AG04449 (cell line): ENCODE measurements around the gene MDC1.

Source experiments
- CTCF ChIA-PET: fragments of 350-600 bp; formaldehyde crosslinking; extraction: SDS; loops from one replicate; lab custom pipeline; 2021; ENCODE audit warnings: antibody characterized with exemption; lab: Yijun Ruan, JAX
- POLR2A ChIA-PET: fragments of 400-600, 350-600 bp; formaldehyde crosslinking; extraction: SDS; loops from one replicate; lab custom pipeline; 2020; ENCODE audit warnings: antibody characterized with exemption, inconsistent platforms; lab: Yijun Ruan, JAX
- DNase-seq: peaks from one replicate; pipeline ENCODE4 v3.0.0-alpha.2; 2010; ENCODE audit warnings: low read depth, low spot score
- H3K4me3 ChIP-seq: 2 replicates; pipeline ENCODE4 v1.5.1; 2011; ENCODE audit warnings: low read depth, mild to moderate bottlenecking, control low read depth, low read length
- CTCF ChIP-seq: IDR thresholded peaks from one replicate; pipeline ENCODE4 v1.5.1; 2011; ENCODE audit warnings: mild to moderate bottlenecking, moderate library complexity, low read length, control low read depth, inconsistent platforms; ENCODE audit not compliant: insufficient read depth; ENCODE audit errors: missing control alignments

Gene MDC1

GRCh38 chr6:30655743-30656094 lies 61.4 kb downstream of the MDC1 start:
- CTCF ChIA-PET = interaction anchor here (0.8 to 5.0 kb wide), 4 partner anchors 14 to 23 kb away, joined by 3 to 23 read pairs (median 3); partner anchors contain the start of gene DHX16
- no peak for DNase-seq
- TF ChIP-seq CTCF = no peak
- POLR2A ChIA-PET = interaction anchor here (1.1 kb wide), 1 partner anchor 9 kb away, joined by 3 read pairs; the partner anchor contains the start of gene C6orf136
- H3K4me3 ChIP-seq = no peak overlapping the region

- ChIA-PET POLR2A (interaction anchor here (1.1 kb wide), 1 partner anchor 9 kb away, joined by 3 read pairs; the partner anchor contains the start of gene C6orf136), CTCF (interaction anchor here (0.6 to 5.0 kb wide), 3 partner anchors 17 to 255 kb away, joined by 3 to 23 read pairs (median 3); partner anchors contain the start of gene DHX16)
- DNase-seq = no peak
- no peak overlapping the region for H3K4me3 ChIP-seq
- TF ChIP-seq CTCF = no peak
Measured at GRCh38 chr6:30654798-30655742, 62.0 kb downstream of the MDC1 start.

GRCh38 chr6:30651143-30651542 lies 65.9 kb downstream of the MDC1 start:
- CTCF ChIA-PET = interaction anchor here (0.8 to 1.2 kb wide), 2 partner anchors 20 to 21 kb away, joined by 3 read pairs; partner anchors contain the start of gene DHX16
- no peak for TF ChIP-seq CTCF
- no peak for DNase-seq
- H3K4me3 ChIP-seq = no peak overlapping the region
- POLR2A ChIA-PET = no interaction called here
